HepG2 (cell line): ENCODE measurements around the gene COMP. TPM values are rescaled to one million over a fixed set of nuclear protein-coding genes. Genes with fewer than 3 reads are reported as not detected.

Experiments used
- ATAC-seq: fragments of 200-7000 bp; cut with Tn5 transposase; 3 replicates; pipeline ENCODE4 v1.9.1; 2020; ENCODE audit warnings: mild to moderate bottlenecking, moderate library complexity
- BruUV-seq: library from RNA; stranded (reverse); fragments of 400-500 nt; replicated peaks from 2 replicates; lab custom pipeline; 2021; lab: Mats Ljungman, UMichigan
- CTCF ChIA-PET: fragments of 300-600 bp; formaldehyde crosslinking; extraction: SDS; loops from one replicate; lab custom pipeline; 2021; ENCODE audit warnings: low total read pairs, inconsistent platforms, low intra/inter-chr PET ratio; lab: Yijun Ruan, JAX
- POLR2A ChIA-PET: fragments of 350-600 bp; sonication (Branson Sonifier 250); formaldehyde crosslinking; loops from one replicate; lab custom pipeline; 2020; ENCODE audit warnings: antibody characterized with exemption, inconsistent platforms; lab: Yijun Ruan, JAX
- DNase-seq: peaks from one replicate; pipeline ENCODE4 v3.0.0-alpha.2; 2015; ENCODE audit warnings: low spot score
- FAIRE-seq: peaks from 3 replicates; lab custom pipeline; 2011; peaks lifted over from hg19 to GRCh38; lab: Jason Lieb, UNC
- H2AFZ ChIP-seq: one replicate; pipeline ENCODE4 v1.6.1; 2011; ENCODE audit warnings: low read length, inconsistent platforms
- H3K27ac ChIP-seq: fragments of 300-600 bp; 3 replicates; pipeline ENCODE4 v1.8.0; 2011; ENCODE audit warnings: mixed run types, mild to moderate bottlenecking, mixed read lengths, low read length, inconsistent platforms; ENCODE audit not compliant: insufficient read depth; ENCODE audit errors: extremely low read length
- H3K27me3 ChIP-seq, 2 experiments: fragments of 200-600 bp in 1 of 2; 2 replicates in 1 of 2; 3 replicates in 1 of 2; pipeline versions ENCODE4 v1.6.0 to v1.8.0; 2011; ENCODE audit warnings: low read length in 2 of 2, mild to moderate bottlenecking in 2 of 2, moderate library complexity in 2 of 2, inconsistent platforms in 1 of 2; ENCODE audit not compliant: insufficient read depth in 2 of 2, control insufficient read depth in 1 of 2
- H3K36me3 ChIP-seq, 2 experiments: fragments of 200-600 bp in 1 of 2; replicated peaks in 1 of 2; 2 replicates in 1 of 2; 3 replicates in 1 of 2; pipeline versions ENCODE4 v1.5.1 to v1.8.0; 2011; ENCODE audit warnings: low read length in 2 of 2, inconsistent platforms in 1 of 2; ENCODE audit not compliant: insufficient read depth in 2 of 2, control insufficient read depth in 1 of 2
- H3K4me1 ChIP-seq: 2 replicates; pipeline ENCODE4 v1.5.1; 2012; ENCODE audit warnings: low read length, inconsistent platforms; ENCODE audit not compliant: insufficient read depth
- H3K4me2 ChIP-seq: 2 replicates; pipeline ENCODE4 v1.6.0; 2011; ENCODE audit warnings: low read depth, low read length, inconsistent platforms
- H3K4me3 ChIP-seq, 3 experiments: fragments of 200-600 bp in 1 of 3; sonication (generic), shearing (Covaris generic) in 1 of 3; replicated peaks in 1 of 3; 2 replicates each; pipeline ENCODE4 v1.5.1; 2011 to 2016; ENCODE audit warnings: low read length in 3 of 3, inconsistent platforms in 2 of 3, low read depth in 2 of 3, mild to moderate bottlenecking in 2 of 3, control low read depth in 1 of 3, mixed read lengths in 1 of 3; ENCODE audit not compliant: insufficient read depth in 1 of 3
- H3K79me2 ChIP-seq: one replicate; pipeline ENCODE4 v1.6.1; 2011; ENCODE audit warnings: low read length, inconsistent platforms; ENCODE audit not compliant: insufficient read depth
- H3K9ac ChIP-seq: 2 replicates; pipeline ENCODE4 v1.6.0; 2011; ENCODE audit warnings: mild to moderate bottlenecking, low read depth, low read length, inconsistent platforms; ENCODE audit not compliant: insufficient read depth
- H3K9me3 ChIP-seq: 2 replicates; pipeline ENCODE4 v1.5.1; 2012; ENCODE audit warnings: mild to moderate bottlenecking, low read length
- H4K20me1 ChIP-seq: 2 replicates; pipeline ENCODE4 v1.6.0; 2011; ENCODE audit warnings: inconsistent platforms, mild to moderate bottlenecking, low read length, moderate library complexity; ENCODE audit not compliant: insufficient read depth
- HOXA3 ChIP-seq: sonication (generic); formaldehyde crosslinking; IDR thresholded peaks from 2 replicates; pipeline ENCODE4 v1.5.0; 2020; ENCODE audit warnings: missing genetic modification reagents
- MAFF ChIP-seq: IDR thresholded peaks from 2 replicates; pipeline ENCODE4 v1.6.1; 2011; ENCODE audit warnings: low read depth, low read length, improper control_type of control experiment
- MAFK ChIP-seq, 2 experiments: IDR thresholded peaks in 1 of 2; conservative IDR thresholded peaks in 1 of 2; 2 replicates each; pipeline ENCODE4 v1.6.1; 2011; ENCODE audit warnings: improper control_type of control experiment in 2 of 2, low read length in 2 of 2
- MYPOP ChIP-seq: sonication (generic); formaldehyde crosslinking; IDR thresholded peaks from 2 replicates; pipeline ENCODE4 v1.8.1; 2023; ENCODE audit warnings: mild to moderate bottlenecking, moderate library complexity, missing genetic modification reagents
- PRPF4 ChIP-seq: fragments of 200-400 bp; formaldehyde crosslinking; IDR thresholded peaks from 2 replicates; pipeline ENCODE4 v1.6.1; 2016; ENCODE audit warnings: low read length, low read depth; ENCODE audit not compliant: poor library complexity, severe bottlenecking
- SMYD3 ChIP-seq: sonication (generic); formaldehyde crosslinking; IDR thresholded peaks from 2 replicates; pipeline ENCODE4 v1.8.1; 2023; ENCODE audit warnings: mild to moderate bottlenecking, missing genetic modification reagents
- ZBTB33 ChIP-seq: sonication (generic); formaldehyde crosslinking; IDR thresholded peaks from 2 replicates; pipeline ENCODE4 v1.4.0; 2020; ENCODE audit warnings: missing genetic modification reagents
- ZBTB38 ChIP-seq: sonication (generic); formaldehyde crosslinking; IDR thresholded peaks from 2 replicates; pipeline ENCODE4 v1.5.1; 2020; ENCODE audit warnings: mild to moderate bottlenecking, missing genetic modification reagents
- ZBTB4 ChIP-seq: sonication (generic); formaldehyde crosslinking; IDR thresholded peaks from 2 replicates; pipeline ENCODE4 v1.4.0; 2020; ENCODE audit warnings: missing genetic modification reagents, mild to moderate bottlenecking, borderline replicate concordance
- ZNF263 ChIP-seq: sonication (generic); formaldehyde crosslinking; IDR thresholded peaks from 2 replicates; pipeline ENCODE4 v1.4.0; 2020; ENCODE audit warnings: missing genetic modification reagents
- ZNF687 ChIP-seq: sonication (generic); formaldehyde crosslinking; IDR thresholded peaks from 2 replicates; pipeline ENCODE4 v1.5.1; 2020; ENCODE audit warnings: mild to moderate bottlenecking, missing genetic modification reagents, moderate library complexity
- WGBS: methylation state at CpG from one replicate; pipeline ENCODE4 v1.1.6; 2017; ENCODE audit warnings: low lambda C conversion rate; 5-methylcytosine and 5-hydroxymethylcytosine counted together
- in situ Hi-C: cut with HindIII; loops from 2 replicates; pipeline ENCODE4 v1.10.0; 2017; ENCODE audit warnings: low pct_unique_long_range_greater_than_20kb; ENCODE audit not compliant: extremely low pct_ligation_motif_present
- intact Hi-C: fragments of 100-400 bp; cut with micrococcal nuclease; formaldehyde crosslinking; loops from one replicate; pipeline ENCODE4 v1.10.0; 2022; ENCODE audit not compliant: unreplicated experiment
- polyA plus RNA-seq, 8 experiments: library from polyadenylated mRNA; depleted of rRNA in 3 of 8; stranded (reverse) in 7 of 8; unstranded in 1 of 8; fragments of >200 nt; fragmentation: Illumina TruSeq in 4 of 8; extraction: Trizol in 4 of 8; gene quantifications; 2 replicates each; pipeline versions ENCODE4 v1.2.1 to v1.2.3, GENCODE V29; 2011 to 2016; ENCODE audit warnings: low read depth in 4 of 8, missing spikeins in 1 of 8, mixed read lengths in 1 of 8; ENCODE audit not compliant: insufficient read depth in 1 of 8
- total RNA-seq, 5 experiments: library from RNA; depleted of rRNA; stranded (reverse); fragments of >200 nt; fragmentation: Illumina TruSeq; extraction: Trizol; gene quantifications; 2 replicates each; pipeline ENCODE4 v1.2.3, GENCODE V29; 2016; ENCODE audit warnings: low read depth in 1 of 5

The COMP gene
- total and polyA plus RNA-seq, 2 of the 13 experiments (the other 11 are each of a cell fraction or from before 2014, with no cell fraction given): 0.04 to 0.13 TPM

- Histone ChIP-seq H3K27me3 (no peaks in the 10 kb centered on the region), H3K9ac (no peak overlapping the region), H4K20me1 (no peaks in the 10 kb centered on the region), H2AFZ (no peak overlapping the region), H3K4me2 (no peak overlapping the region), H3K4me3 (no peak overlapping the region), H3K4me1 (peaks cover 49% of the 10 kb centered on the region), H3K9me3 (no peaks in the 10 kb centered on the region), H3K36me3 (no peaks in the 10 kb centered on the region), H3K79me2 (peaks cover 13% of the 10 kb centered on the region), H3K27ac (no peak overlapping the region)
- POLR2A ChIA-PET: no interaction called here
- no peak for ATAC-seq
- intact Hi-C loops: no loop called here
- in situ Hi-C loops: no loop called here
- FAIRE-seq: no peak
- no TSS peak for BruUV-seq
- CTCF ChIA-PET: no interaction called here
- 93% methylated on average over 5 of the region's 38 CpGs for WGBS
- no peak for DNase-seq
- TF ChIP-seq HOXA3 (peak; percentile 44; the same call in 1 of the 2 replicates), MAFF (0 out of 2 replicates have a peak, but pooled peaks have one; percentile 8), MAFK (conservative IDR thresholded peaks at IDR 0.05 in 1 of 2, IDR thresholded peaks at IDR 0.05 in 1 of 2; ENCODE audit: low read length in 2 of 2) (peak in 1 of 2 experiments; percentile 33; a peak in 3 of 4 replicates), MYPOP (no peak), ZBTB38 (CRISPR knock-in tag) (peak; percentile 99), SMYD3 (CRISPR knock-in tag) (no peak), ZNF687 (CRISPR knock-in tag) (peak; percentile 37; the same call in 1 of the 2 replicates), ZNF263 (no peak), ZBTB33 (CRISPR knock-in tag) (peak; percentile 98), ZBTB4 (CRISPR knock-in tag) (peak; percentile 63; the same call in 1 of the 2 replicates), PRPF4 (peak; percentile 77)
These were observed 48.0 kb downstream of the COMP start for GRCh38 chr19:18742838-18743783.
